ENCODE results near the gene ATR.

GRCh38 chr3:142622405-142622804 is 43.9 kb upstream of the ATR start:
- TF ChIP-seq CTCF (IDR thresholded peaks at IDR 0.05), result no peak
- TF ChIP-seq POLR2A (IDR thresholded peaks at IDR 0.05; ENCODE audit: low read depth), result no peak
- TF ChIP-seq EP300 (IDR thresholded peaks at IDR 0.05), result no peak

Measured in esophagus muscularis mucosa (tissue), 4 donors.